C4-2B (cell line): Measurements from ENCODE around the gene TEDC2.

Experiments
- ZFX ChIP-seq: fragments of 450-650 bp; IDR thresholded peaks from 2 replicates; pipeline ENCODE4 v1.6.1; 2017
- TF ChIP-seq, protein P1 (sequence below): fragments of 450-650 bp; conservative IDR thresholded peaks from 2 replicates; pipeline ENCODE4 v1.5.1; 2017; ENCODE audit warnings: mild to moderate bottlenecking

DNA sequence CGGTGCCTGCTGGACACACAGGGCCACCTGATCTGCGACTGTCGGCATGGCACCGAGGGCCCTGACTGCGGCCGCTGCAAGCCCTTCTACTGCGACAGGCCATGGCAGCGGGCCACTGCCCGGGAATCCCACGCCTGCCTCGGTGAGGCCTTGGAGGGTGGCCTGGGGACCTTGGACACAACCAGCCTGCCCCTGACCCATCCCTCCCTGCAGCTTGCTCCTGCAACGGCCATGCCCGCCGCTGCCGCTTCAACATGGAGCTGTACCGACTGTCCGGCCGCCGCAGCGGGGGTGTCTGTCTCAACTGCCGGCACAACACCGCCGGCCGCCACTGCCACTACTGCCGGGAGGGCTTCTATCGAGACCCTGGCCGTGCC, 12.6 kb downstream of the TEDC2 start:
- TF ChIP-seq, protein P1, sequence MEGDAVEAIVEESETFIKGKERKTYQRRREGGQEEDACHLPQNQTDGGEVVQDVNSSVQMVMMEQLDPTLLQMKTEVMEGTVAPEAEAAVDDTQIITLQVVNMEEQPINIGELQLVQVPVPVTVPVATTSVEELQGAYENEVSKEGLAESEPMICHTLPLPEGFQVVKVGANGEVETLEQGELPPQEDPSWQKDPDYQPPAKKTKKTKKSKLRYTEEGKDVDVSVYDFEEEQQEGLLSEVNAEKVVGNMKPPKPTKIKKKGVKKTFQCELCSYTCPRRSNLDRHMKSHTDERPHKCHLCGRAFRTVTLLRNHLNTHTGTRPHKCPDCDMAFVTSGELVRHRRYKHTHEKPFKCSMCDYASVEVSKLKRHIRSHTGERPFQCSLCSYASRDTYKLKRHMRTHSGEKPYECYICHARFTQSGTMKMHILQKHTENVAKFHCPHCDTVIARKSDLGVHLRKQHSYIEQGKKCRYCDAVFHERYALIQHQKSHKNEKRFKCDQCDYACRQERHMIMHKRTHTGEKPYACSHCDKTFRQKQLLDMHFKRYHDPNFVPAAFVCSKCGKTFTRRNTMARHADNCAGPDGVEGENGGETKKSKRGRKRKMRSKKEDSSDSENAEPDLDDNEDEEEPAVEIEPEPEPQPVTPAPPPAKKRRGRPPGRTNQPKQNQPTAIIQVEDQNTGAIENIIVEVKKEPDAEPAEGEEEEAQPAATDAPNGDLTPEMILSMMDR: no peak
- TF ChIP-seq ZFX: no peak
